ENCODE measurements around the gene PPHLN1. TPM values are rescaled to one million over a fixed set of nuclear protein-coding genes. Genes with fewer than 3 reads are reported as not detected.

Gene PPHLN1
- total and polyA plus RNA-seq, 2 donors (not counting 1 experiment from before 2014, with no cell fraction given) = 48.8 to 104 TPM

DNA sequence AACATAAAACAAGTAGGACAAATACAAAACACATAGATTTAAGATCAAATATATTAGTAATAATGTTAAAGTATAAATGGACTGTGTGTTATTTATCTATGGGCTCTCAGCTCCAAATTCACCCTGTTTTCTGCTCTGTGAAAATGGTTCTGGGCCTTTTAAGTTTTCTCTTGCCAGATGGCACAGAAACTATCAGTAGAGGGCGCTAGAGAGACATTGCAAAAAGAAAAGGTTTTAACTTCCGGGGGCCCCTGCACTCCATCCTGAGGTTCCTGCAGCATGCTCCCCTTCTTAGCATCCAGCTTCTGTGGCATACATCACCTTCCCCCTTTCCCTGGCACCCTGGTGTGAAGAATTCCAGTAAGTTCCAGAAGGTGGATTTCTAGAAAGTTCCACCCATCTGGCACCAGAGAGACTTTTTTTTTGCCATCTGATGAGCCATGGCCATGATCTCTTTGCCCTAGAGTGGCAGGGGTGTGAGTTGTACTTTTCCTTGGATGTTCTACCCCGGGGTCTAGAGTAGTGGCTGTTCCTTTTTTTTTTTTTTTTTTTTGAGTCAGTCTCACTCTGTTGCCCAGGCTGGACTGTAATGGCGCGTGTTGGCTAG, 29.4 kb upstream of the PPHLN1 start:
- Histone ChIP-seq H3K4me3 (ENCODE audit: control extremely low read depth in 1 of 5, extremely low read depth in 1 of 5, insufficient read depth in 1 of 5, low read depth in 2 of 5, low read length in 4 of 5) (no peak overlapping the region), H4K20me1 (ENCODE audit: control insufficient read depth, insufficient read depth, low read length, poor library complexity, severe bottlenecking) (no peaks in the 10 kb centered on the region), H3K79me2 (ENCODE audit: control insufficient read depth, insufficient read depth, low read length) (no peaks in the 10 kb centered on the region), H2AFZ (ENCODE audit: insufficient read depth, low read depth, low read length, poor library complexity, severe bottlenecking) (no peak overlapping the region), H3K27ac (ENCODE audit: low read length in 2 of 2) (no peak overlapping the region), H3K27me3 (replicated peaks in 1 of 4; ENCODE audit: control extremely low read depth in 1 of 4, control insufficient read depth in 3 of 4, insufficient read depth in 4 of 4, low read length in 3 of 4) (no peaks in the 10 kb centered on the region), H3K4me2 (replicated peaks; ENCODE audit: low read depth, low read length, poor library complexity, severe bottlenecking) (no peak overlapping the region), H3K36me3 (replicated peaks in 1 of 2; ENCODE audit: control extremely low read depth in 1 of 2, control insufficient read depth in 1 of 2, extremely low read depth in 1 of 2, insufficient read depth in 2 of 2, low read length in 1 of 2) (no peaks in the 10 kb centered on the region), H3K4me1 (ENCODE audit: control insufficient read depth in 2 of 2, insufficient read depth in 2 of 2, low read length in 2 of 2) (no peaks in the 10 kb centered on the region), H3K9me3 (ENCODE audit: control extremely low read depth in 1 of 3, control insufficient read depth in 2 of 3, insufficient read depth in 1 of 3, low read length in 2 of 3) (peaks cover 0 to 17% (median 2%) of the 10 kb centered on the region in 3 donors), H3K9ac (ENCODE audit: low read length) (no peak overlapping the region)
- intact Hi-C loops (cut with micrococcal nuclease) = no loop called here
- 100% methylated on average over 1 of the region's 5 CpGs for WGBS (ENCODE audit: insufficient coverage)
- ChIA-PET POLR2A (no interaction called here), CTCF (interaction anchor here (0.7 kb wide), 1 partner anchor 30 kb away, joined by 3 read pairs; no protein-coding TSS in a partner anchor)
- Mint-ChIP-seq H3K27ac (no peak overlapping the region), H3K9me3 (ENCODE audit: insufficient read depth) (no peaks in the 10 kb centered on the region), H3K27me3 (peaks cover 1% of the 10 kb centered on the region), H3K4me1 (peaks cover 6% of the 10 kb centered on the region), H3K4me3 (no peak overlapping the region)
- peak; percentile 13 for DNase-seq
- TF ChIP-seq EZH2 (IDR thresholded peaks at IDR 0.05; ENCODE audit: borderline replicate concordance, insufficient read depth, low read depth, low read length, poor library complexity, severe bottlenecking) = no peak
- TF ChIP-seq, protein P1, sequence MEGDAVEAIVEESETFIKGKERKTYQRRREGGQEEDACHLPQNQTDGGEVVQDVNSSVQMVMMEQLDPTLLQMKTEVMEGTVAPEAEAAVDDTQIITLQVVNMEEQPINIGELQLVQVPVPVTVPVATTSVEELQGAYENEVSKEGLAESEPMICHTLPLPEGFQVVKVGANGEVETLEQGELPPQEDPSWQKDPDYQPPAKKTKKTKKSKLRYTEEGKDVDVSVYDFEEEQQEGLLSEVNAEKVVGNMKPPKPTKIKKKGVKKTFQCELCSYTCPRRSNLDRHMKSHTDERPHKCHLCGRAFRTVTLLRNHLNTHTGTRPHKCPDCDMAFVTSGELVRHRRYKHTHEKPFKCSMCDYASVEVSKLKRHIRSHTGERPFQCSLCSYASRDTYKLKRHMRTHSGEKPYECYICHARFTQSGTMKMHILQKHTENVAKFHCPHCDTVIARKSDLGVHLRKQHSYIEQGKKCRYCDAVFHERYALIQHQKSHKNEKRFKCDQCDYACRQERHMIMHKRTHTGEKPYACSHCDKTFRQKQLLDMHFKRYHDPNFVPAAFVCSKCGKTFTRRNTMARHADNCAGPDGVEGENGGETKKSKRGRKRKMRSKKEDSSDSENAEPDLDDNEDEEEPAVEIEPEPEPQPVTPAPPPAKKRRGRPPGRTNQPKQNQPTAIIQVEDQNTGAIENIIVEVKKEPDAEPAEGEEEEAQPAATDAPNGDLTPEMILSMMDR (IDR thresholded peaks at IDR 0.05) = peak; percentile 45
- ATAC-seq (ENCODE audit: low read depth) = no peak

DNA sequence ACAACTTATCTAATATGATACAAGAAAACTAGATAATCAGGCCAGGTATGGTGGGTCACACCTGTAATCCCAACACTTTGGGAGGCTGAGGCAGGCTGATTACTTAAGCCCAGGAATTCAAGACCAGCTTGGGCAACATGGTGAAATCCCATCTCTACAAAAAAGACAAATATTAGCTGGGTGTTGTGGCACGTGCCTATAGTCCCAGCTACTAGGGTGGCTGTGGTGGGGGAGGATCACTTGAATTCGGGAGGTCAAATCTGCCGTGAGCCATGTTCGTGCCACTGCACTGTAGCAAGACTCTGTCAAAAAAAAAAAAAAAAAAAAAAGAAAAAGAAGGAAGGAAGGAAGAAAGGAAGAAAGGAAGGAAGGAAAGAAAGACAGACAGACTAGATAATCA, 27.1 kb upstream of the PPHLN1 start:
- Histone ChIP-seq H3K36me3 (replicated peaks in 1 of 2; ENCODE audit: control extremely low read depth in 1 of 2, control insufficient read depth in 1 of 2, extremely low read depth in 1 of 2, insufficient read depth in 2 of 2, low read length in 1 of 2) (no peaks in the 10 kb centered on the region), H3K27ac (ENCODE audit: low read length in 2 of 2) (no peak overlapping the region), H3K27me3 (replicated peaks in 1 of 4; ENCODE audit: control extremely low read depth in 1 of 4, control insufficient read depth in 3 of 4, insufficient read depth in 4 of 4, low read length in 3 of 4) (no peaks in the 10 kb centered on the region), H3K79me2 (ENCODE audit: control insufficient read depth, insufficient read depth, low read length) (no peaks in the 10 kb centered on the region), H4K20me1 (ENCODE audit: control insufficient read depth, insufficient read depth, low read length, poor library complexity, severe bottlenecking) (no peaks in the 10 kb centered on the region), H3K4me2 (replicated peaks; ENCODE audit: low read depth, low read length, poor library complexity, severe bottlenecking) (no peak overlapping the region), H3K4me1 (ENCODE audit: control insufficient read depth in 2 of 2, insufficient read depth in 2 of 2, low read length in 2 of 2) (no peaks in the 10 kb centered on the region), H2AFZ (ENCODE audit: insufficient read depth, low read depth, low read length, poor library complexity, severe bottlenecking) (no peak overlapping the region), H3K9me3 (ENCODE audit: control extremely low read depth in 1 of 3, control insufficient read depth in 2 of 3, insufficient read depth in 1 of 3, low read length in 2 of 3) (peaks cover 0 to 17% (median 2%) of the 10 kb centered on the region in 3 donors), H3K4me3 (ENCODE audit: control extremely low read depth in 1 of 5, extremely low read depth in 1 of 5, insufficient read depth in 1 of 5, low read depth in 2 of 5, low read length in 4 of 5) (no peak overlapping the region), H3K9ac (ENCODE audit: low read length) (no peak overlapping the region)
- POLR2A ChIA-PET = no interaction called here
- Mint-ChIP-seq H3K9me3 (ENCODE audit: insufficient read depth) (no peaks in the 10 kb centered on the region), H3K27me3 (no peaks in the 10 kb centered on the region), H3K4me1 (peaks cover 6% of the 10 kb centered on the region), H3K4me3 (no peak overlapping the region), H3K27ac (no peak overlapping the region)
- CTCF ChIA-PET = interaction anchor here (0.7 kb wide), 2 partner anchors 26 to 64 kb away, joined by 3 read pairs; no protein-coding TSS in a partner anchor
- intact Hi-C loops (cut with micrococcal nuclease) = no loop called here
- TF ChIP-seq, protein P1 (IDR thresholded peaks at IDR 0.05) = no peak
- no peak for TF ChIP-seq EZH2 (IDR thresholded peaks at IDR 0.05; ENCODE audit: borderline replicate concordance, insufficient read depth, low read depth, low read length, poor library complexity, severe bottlenecking)
- no peak for DNase-seq
- no CpG with 5 or more reads among the region's 4 CpGs for WGBS (ENCODE audit: insufficient coverage)
- no peak for ATAC-seq (ENCODE audit: low read depth)

Measured in B cell (primary cell).